ENCODE data around the gene NUMA1.

DNA sequence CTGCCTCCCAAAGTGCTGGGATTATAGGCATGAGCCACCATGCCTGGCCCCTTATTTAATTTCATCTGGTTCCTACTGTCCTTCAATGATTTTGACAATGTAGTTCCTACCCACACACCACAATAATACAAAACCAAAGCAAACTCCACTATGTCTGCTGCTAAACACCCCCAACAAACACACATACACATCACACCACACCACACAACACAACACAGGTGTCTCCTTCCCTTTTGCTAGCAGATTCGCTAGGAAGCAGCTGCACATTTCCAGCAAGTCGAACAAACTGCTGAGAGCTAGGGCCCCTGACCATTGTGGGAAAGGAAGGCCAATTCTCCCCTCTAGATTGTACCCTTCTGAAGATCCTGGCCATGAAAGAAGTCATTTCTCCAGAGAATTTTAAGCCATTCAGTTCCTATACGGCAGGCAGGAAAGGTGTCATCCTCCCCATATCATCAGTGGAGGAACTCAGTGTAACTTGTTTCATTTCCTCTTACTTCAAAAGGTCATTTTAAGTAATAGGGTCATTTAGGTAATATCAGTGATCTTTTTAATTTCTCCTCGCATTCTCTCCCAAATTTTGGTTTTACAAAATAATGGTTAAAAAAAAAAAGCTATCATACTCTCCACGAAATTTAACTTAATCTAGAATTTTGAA lies 18.5 kb downstream of the NUMA1 start:
- TF ChIP-seq, protein P1, sequence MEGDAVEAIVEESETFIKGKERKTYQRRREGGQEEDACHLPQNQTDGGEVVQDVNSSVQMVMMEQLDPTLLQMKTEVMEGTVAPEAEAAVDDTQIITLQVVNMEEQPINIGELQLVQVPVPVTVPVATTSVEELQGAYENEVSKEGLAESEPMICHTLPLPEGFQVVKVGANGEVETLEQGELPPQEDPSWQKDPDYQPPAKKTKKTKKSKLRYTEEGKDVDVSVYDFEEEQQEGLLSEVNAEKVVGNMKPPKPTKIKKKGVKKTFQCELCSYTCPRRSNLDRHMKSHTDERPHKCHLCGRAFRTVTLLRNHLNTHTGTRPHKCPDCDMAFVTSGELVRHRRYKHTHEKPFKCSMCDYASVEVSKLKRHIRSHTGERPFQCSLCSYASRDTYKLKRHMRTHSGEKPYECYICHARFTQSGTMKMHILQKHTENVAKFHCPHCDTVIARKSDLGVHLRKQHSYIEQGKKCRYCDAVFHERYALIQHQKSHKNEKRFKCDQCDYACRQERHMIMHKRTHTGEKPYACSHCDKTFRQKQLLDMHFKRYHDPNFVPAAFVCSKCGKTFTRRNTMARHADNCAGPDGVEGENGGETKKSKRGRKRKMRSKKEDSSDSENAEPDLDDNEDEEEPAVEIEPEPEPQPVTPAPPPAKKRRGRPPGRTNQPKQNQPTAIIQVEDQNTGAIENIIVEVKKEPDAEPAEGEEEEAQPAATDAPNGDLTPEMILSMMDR (IDR thresholded peaks at IDR 0.05; ENCODE audit: poor library complexity, severe bottlenecking): no peak
- TF ChIP-seq EP300 (conservative IDR thresholded peaks at IDR 0.05; ENCODE audit: poor library complexity, severe bottlenecking) (no peak), RAD21 (conservative IDR thresholded peaks at IDR 0.05) (no peak)
